GM12874 (cell line): ENCODE results near the gene TXN.

Experiments
- TF ChIP-seq, protein P1 (sequence below): IDR thresholded peaks from 2 replicates; pipeline ENCODE4 v1.5.1; 2011; ENCODE audit warnings: low read depth, mild to moderate bottlenecking, control low read depth, low read length, moderate library complexity; ENCODE audit not compliant: insufficient read depth

Gene TXN

DNA sequence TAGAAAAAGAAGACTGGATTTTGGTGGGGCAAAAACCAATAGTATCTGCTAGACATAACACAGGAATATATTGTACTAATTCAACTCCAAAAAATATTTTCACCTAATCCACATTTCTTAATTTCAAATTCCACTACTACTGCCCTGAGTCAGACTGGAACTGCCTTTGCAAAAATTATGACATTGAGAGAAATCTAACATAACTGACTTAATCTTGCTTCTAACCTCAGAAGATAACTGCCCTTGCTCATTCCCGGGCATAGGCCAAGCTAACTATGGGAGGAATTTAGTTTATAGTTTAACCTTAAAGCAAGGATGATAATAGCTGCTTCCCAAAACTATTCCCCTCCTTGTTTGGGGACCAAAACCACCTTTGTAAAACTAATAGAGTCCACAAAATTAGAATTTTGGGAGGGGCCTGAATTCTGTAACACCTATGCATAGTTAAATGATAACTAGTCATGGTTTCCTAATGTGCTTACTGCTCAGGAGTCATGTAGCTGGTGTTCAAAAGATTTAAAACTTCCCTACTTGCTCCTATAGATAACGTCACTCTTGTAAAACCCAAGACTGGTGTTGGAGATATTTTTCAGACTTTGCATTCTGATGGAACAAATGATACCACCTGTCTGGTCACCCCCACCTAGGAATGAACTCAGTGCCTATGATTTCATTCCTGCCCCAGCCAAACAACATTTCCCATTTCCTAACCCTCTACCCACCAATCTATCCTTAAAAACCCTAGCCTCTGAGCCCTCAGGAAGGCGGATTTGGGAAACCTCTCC, 14.1 kb upstream of the TXN start:
- TF ChIP-seq, protein P1, sequence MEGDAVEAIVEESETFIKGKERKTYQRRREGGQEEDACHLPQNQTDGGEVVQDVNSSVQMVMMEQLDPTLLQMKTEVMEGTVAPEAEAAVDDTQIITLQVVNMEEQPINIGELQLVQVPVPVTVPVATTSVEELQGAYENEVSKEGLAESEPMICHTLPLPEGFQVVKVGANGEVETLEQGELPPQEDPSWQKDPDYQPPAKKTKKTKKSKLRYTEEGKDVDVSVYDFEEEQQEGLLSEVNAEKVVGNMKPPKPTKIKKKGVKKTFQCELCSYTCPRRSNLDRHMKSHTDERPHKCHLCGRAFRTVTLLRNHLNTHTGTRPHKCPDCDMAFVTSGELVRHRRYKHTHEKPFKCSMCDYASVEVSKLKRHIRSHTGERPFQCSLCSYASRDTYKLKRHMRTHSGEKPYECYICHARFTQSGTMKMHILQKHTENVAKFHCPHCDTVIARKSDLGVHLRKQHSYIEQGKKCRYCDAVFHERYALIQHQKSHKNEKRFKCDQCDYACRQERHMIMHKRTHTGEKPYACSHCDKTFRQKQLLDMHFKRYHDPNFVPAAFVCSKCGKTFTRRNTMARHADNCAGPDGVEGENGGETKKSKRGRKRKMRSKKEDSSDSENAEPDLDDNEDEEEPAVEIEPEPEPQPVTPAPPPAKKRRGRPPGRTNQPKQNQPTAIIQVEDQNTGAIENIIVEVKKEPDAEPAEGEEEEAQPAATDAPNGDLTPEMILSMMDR, result no peak

DNA sequence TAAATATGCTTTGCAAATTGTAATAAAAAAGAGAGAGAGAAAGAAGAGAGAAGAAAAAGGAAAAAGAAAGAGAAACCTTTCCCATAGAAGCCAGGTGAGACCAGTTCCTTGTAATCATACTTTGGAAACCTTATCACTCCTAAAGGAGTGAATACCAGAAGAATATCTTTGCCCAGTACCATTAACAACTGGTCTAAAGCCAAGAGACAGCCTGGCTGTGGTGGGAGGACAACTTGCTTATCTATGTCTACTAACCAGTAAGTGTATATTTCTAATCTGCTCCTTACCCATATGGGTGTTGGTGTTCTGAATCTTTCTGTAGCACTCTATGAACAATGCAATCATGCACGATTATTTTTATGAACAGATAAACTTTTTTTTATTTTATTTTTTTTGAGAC, 10.5 kb upstream of the TXN start:
- TF ChIP-seq, protein P1, result no peak

DNA sequence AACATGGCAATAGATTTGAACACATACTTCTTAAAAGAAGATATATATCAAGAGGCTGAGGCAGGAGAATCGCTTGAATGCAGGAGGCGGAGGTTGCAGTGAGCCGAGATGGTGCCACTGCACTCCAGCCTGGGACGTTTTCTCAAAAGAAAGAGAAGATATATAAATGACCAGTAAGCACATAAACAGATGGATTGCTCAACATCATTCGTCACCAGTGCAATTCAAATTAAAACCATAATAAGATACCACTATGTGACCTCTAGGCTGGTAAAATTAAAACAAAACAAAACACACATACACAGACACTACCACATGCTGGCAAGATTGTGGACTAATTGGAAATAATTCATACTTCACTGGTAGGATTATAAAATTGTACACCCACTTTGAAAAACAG, 5.3 kb upstream of the TXN start:
- TF ChIP-seq, protein P1, result no peak

DNA sequence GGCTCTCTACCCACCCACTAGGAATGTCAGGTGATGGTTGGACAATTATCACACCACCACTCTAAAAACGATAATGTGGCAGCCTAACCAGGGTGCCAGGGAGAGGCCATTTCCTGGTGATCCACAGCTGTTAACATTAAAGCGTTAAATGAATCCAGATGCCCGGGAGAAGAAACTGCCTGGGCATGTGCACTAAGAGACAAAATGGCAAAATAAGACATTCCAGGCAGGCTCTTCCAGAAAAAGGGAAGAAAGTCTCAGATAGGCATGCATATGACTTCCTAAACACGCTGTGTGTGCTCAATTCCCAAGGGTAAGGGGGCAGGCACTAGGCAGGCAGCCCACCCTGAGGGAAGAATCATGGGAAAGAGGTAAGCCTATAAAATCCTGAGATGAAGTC, 4.6 kb upstream of the TXN start:
- TF ChIP-seq, protein P1, result no peak

DNA sequence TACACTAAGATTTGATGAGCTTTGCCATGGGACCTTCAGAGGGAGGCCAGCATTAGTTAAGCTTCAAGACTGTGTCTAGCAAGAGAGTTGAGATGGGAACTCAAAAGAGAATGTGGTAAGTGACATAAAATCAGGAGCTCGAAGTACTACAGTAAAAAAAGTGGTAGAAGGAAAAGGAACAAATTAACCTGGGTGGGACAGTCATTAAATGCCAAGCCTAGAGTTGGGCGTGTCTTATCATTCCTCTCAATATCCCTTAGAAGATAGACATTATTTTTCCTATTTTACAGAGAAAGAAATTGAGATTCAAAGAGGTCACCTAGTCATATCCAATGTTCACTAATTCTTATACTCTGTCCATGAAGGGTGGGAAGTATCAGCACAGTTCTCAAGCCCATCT, 3.3 kb upstream of the TXN start:
- TF ChIP-seq, protein P1, result no peak

DNA sequence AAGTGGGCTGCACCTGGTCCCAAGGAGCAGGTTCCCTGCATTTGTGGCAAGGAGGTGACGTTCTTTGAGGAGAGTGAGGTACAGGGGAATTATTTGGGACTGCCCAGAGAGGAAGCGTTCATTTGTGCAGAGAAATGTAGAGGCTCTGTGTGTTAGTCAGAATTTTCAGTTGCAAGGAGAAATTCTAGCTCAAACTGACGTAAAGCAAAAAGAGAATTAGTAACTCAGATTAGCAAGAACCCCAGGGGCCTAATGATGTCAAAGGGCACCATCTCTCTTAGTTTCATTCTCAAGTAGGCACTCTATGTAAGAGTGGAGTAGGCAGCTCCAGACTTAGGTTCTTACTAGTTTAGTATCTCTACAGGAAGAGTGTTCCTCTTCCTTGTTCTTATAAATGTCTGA, 2.4 kb upstream of the TXN start:
- TF ChIP-seq, protein P1, result no peak

DNA sequence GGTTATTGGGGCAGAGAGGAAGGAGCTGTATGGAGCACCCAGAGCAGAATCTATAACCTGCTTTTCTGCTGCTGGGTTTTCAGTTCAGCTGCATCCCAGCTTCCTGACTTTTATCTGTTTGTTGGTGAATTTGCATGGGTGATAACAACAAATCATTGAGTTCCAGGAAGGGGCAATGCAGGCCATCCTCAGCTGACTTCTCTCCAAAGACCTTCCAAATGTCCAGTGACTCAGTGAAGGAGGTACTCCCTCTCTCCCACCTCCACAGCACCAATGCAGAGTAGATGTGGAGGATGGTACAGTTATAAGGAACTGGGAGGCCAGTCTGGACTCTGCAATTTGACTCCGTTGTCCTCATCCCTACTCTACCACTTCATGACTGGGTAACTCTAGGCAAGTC, 1.6 kb upstream of the TXN start:
- TF ChIP-seq, protein P1, result no peak
